ENCODE results near the gene CATSPERE.
"Not testable (repeated sequence)": the region's sequence is repeated elsewhere in the genome, so short reads cannot be mapped to it uniquely, and the experiment has no call there.

The CATSPERE gene

DNA sequence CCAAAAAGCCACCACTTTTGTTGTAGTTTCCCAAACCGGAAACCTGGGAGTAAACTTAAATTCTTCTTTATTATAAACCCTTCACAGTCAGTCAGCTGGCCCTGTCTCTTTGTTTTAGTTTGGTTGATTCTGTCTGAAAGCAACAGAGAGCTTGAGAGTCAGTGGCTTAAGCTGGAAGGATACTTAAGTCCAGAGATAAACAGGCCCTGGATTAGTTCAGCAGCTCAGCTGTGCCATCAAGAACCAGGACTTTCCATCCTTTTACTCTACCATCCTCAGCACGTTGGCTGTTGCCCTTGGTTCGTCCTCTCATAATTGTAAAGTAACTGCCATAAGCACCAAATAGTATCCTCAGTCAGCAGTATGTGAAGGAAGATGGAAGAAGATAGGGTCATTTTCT is 196.3 kb downstream of the CATSPERE start:
- no peak for TF ChIP-seq ZFX (IDR thresholded peaks at IDR 0.05; ENCODE audit: borderline replicate concordance)
- TF ChIP-seq, protein P1, sequence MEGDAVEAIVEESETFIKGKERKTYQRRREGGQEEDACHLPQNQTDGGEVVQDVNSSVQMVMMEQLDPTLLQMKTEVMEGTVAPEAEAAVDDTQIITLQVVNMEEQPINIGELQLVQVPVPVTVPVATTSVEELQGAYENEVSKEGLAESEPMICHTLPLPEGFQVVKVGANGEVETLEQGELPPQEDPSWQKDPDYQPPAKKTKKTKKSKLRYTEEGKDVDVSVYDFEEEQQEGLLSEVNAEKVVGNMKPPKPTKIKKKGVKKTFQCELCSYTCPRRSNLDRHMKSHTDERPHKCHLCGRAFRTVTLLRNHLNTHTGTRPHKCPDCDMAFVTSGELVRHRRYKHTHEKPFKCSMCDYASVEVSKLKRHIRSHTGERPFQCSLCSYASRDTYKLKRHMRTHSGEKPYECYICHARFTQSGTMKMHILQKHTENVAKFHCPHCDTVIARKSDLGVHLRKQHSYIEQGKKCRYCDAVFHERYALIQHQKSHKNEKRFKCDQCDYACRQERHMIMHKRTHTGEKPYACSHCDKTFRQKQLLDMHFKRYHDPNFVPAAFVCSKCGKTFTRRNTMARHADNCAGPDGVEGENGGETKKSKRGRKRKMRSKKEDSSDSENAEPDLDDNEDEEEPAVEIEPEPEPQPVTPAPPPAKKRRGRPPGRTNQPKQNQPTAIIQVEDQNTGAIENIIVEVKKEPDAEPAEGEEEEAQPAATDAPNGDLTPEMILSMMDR (IDR thresholded peaks at IDR 0.05) = no peak
- no peak overlapping the region for H3K27ac ChIP-seq

DNA sequence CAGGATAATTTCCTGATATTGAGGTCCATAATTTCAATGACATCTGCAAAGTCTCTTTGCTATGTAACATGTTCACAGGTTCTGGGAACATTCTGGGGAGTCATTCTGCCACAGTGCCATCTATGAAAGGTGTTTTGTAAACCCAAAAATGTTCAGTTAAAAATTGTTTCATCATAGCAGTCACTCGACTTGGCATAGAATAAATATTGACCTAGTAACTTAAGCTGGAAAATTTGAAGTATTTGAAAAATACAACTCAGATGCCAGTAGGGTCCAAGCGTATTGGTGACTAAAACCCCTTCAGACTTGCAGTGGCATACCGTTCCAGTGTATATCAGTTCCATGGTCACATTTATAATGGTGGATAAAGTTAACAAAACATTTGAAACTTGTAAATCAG is 198.6 kb downstream of the CATSPERE start:
- no peak for TF ChIP-seq ZFX (IDR thresholded peaks at IDR 0.05; ENCODE audit: borderline replicate concordance)
- TF ChIP-seq, protein P1 (IDR thresholded peaks at IDR 0.05) = no peak
- no peak overlapping the region for H3K27ac ChIP-seq

DNA sequence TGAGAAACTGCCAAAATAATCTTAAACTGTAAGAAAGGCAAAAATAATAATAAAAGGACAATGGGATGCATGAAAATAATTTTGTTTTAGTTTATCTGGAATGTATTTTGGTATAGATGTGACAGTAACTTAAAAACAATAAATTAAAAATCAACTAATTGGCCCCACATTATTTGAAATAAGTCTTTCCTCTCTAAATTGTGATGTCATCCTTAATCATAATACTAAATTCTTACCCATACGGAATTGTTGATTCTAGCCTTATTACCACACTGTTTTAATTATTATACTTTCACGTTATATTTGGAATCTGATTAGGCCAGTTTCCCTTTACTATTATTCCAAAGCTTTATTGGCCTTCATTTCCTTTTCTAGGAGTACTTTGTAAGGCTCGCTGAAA is 199.5 kb downstream of the CATSPERE start:
- H3K27ac ChIP-seq = no peak overlapping the region
- no peak for TF ChIP-seq ZFX (IDR thresholded peaks at IDR 0.05; ENCODE audit: borderline replicate concordance)
- TF ChIP-seq, protein P1 (IDR thresholded peaks at IDR 0.05) = no peak

- not testable (repeated sequence) for H3K27ac ChIP-seq
These were observed 200.7 kb downstream of the CATSPERE start for GRCh38 chr1:244661569-244662312.

DNA sequence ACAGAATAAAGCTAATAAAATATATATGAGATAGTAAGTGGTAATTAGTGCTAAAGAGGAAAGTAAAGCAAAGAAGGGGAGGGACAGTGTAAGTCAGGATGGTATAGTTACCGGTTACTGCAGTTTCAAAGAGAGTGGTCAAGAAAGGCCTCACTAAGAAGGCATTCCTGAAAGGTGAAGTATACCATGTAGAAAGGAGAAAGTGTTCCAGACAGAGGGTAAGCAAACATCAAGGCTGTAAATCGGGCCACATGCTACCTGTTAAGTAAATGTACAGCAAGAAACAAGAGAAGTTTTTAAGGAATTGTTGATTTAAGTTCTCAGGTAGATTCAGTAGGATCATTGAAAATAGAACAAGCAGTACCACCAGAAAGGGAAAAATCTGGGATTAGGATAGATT is 201.5 kb downstream of the CATSPERE start:
- no peak overlapping the region for H3K27ac ChIP-seq
- no peak for TF ChIP-seq ZFX (IDR thresholded peaks at IDR 0.05; ENCODE audit: borderline replicate concordance)
- TF ChIP-seq, protein P1 (IDR thresholded peaks at IDR 0.05) = no peak

DNA sequence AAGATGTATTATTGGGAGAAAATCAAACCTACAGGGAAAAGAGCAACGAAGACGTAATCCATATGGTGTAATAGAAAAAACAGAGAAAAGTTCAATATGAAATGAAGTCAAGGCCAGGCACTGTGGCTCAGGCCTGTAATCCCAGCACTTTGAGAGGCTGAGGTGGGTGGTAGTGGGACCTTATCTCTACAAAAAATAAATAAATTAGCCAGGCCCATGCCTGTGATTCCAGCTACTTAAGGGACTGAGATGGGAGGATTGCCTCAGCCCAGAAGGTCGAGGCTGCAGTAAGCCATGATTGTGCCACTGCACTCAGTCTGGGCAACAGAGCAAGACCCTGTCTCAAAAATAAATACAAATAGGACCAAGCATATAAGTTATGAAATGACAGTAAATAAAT is 203.3 kb downstream of the CATSPERE start:
- H3K27ac ChIP-seq = no peak overlapping the region
- no peak for TF ChIP-seq ZFX (IDR thresholded peaks at IDR 0.05; ENCODE audit: borderline replicate concordance)
- TF ChIP-seq, protein P1 (IDR thresholded peaks at IDR 0.05) = no peak

- TF ChIP-seq ZFX (IDR thresholded peaks at IDR 0.05; ENCODE audit: borderline replicate concordance) = no peak
- TF ChIP-seq, protein P1 (IDR thresholded peaks at IDR 0.05) = no peak
- no peak overlapping the region for H3K27ac ChIP-seq
These were observed 204.7 kb downstream of the CATSPERE start for GRCh38 chr1:244665771-244666217.

- H3K27ac ChIP-seq = not testable (repeated sequence)
These were observed 205.8 kb downstream of the CATSPERE start for GRCh38 chr1:244666672-244667418.

Measured in 22Rv1 (cell line).